HEK293 (cell line): ENCODE data around the gene POMT2.

Experiments
- CTCF ChIA-PET: fragments of 350-600 bp; formaldehyde crosslinking; extraction: SDS; loops from one replicate; lab custom pipeline; 2021; ENCODE audit warnings: antibody characterized with exemption; lab: Yijun Ruan, JAX
- POLR2A ChIA-PET: fragments of 300-600 bp; formaldehyde crosslinking; extraction: SDS; loops from one replicate; lab custom pipeline; 2020; ENCODE audit warnings: antibody characterized with exemption, inconsistent platforms; lab: Yijun Ruan, JAX
- H3K27ac ChIP-seq: fragments of 200-500 bp; sonication (Bioruptor generic); 2 replicates; pipeline ENCODE4 v1.5.1; 2014; ENCODE audit warnings: low read depth, low read length, control low read depth, inconsistent platforms; ENCODE audit errors: extremely low read depth
- H3K36me3 ChIP-seq, 2 experiments: fragments of 200-500 bp in 1 of 2; sonication (Bioruptor generic) in 1 of 2; 1 replicate in 1 of 2; 2 replicates in 1 of 2; pipeline ENCODE4 v1.5.1; 2014 to 2017; ENCODE audit warnings: inconsistent platforms in 2 of 2, low read length in 2 of 2; ENCODE audit not compliant: control insufficient read depth in 2 of 2, insufficient read depth in 1 of 2
- H3K4me1 ChIP-seq: fragments of 200-500 bp; sonication (Bioruptor generic); 2 replicates; pipeline ENCODE4 v1.5.1; 2014; ENCODE audit warnings: mild to moderate bottlenecking, low read length, inconsistent platforms; ENCODE audit not compliant: control insufficient read depth, insufficient read depth
- H3K4me3 ChIP-seq: 2 replicates; pipeline ENCODE4 v1.5.1; 2011; ENCODE audit warnings: low read depth, mild to moderate bottlenecking, control low read depth, low read length, moderate library complexity
- H3K9me3 ChIP-seq: fragments of 200-500 bp; sonication (Bioruptor generic); 2 replicates; pipeline ENCODE4 v1.5.1; 2014; ENCODE audit warnings: low read depth, low read length, inconsistent platforms; ENCODE audit not compliant: control insufficient read depth, insufficient read depth
- KLF16 ChIP-seq: fragments of 450-650 bp; formaldehyde crosslinking; IDR thresholded peaks from 2 replicates; pipeline ENCODE4 v1.5.1; 2017; ENCODE audit warnings: missing biosample characterization, missing genetic modification characterization
- SCRT2 ChIP-seq: fragments of 450-650 bp; formaldehyde crosslinking; IDR thresholded peaks from 2 replicates; pipeline ENCODE4 v1.5.1; 2016; ENCODE audit warnings: missing biosample characterization, missing genetic modification characterization
- ZFHX2 ChIP-seq: fragments of 450-650 bp; formaldehyde crosslinking; conservative IDR thresholded peaks from 2 replicates; pipeline ENCODE4 v1.5.1; 2016; ENCODE audit warnings: missing biosample characterization, missing genetic modification characterization
- ZIC2 ChIP-seq: fragments of 450-650 bp; formaldehyde crosslinking; IDR thresholded peaks from 2 replicates; pipeline ENCODE4 v1.5.1; 2016; ENCODE audit warnings: missing biosample characterization, missing genetic modification characterization
- ZNF169 ChIP-seq: fragments of 450-650 bp; formaldehyde crosslinking; IDR thresholded peaks from 2 replicates; pipeline ENCODE4 v1.5.1; 2016; ENCODE audit warnings: missing biosample characterization, missing genetic modification characterization
- ZNF202 ChIP-seq: fragments of 450-650 bp; formaldehyde crosslinking; IDR thresholded peaks from 2 replicates; pipeline ENCODE4 v1.5.1; 2016; ENCODE audit warnings: missing biosample characterization, missing genetic modification characterization, borderline replicate concordance
- ZNF335 ChIP-seq: fragments of 450-650 bp; formaldehyde crosslinking; conservative IDR thresholded peaks from 2 replicates; pipeline ENCODE4 v1.5.1; 2016; ENCODE audit warnings: missing biosample characterization, missing genetic modification characterization
- ZNF558 ChIP-seq: fragments of 450-650 bp; formaldehyde crosslinking; IDR thresholded peaks from 2 replicates; pipeline ENCODE4 v1.5.1; 2016; ENCODE audit warnings: missing biosample characterization, missing genetic modification characterization
- ZNF561 ChIP-seq: fragments of 450-650 bp; IDR thresholded peaks from 2 replicates; pipeline ENCODE4 v1.5.1; 2018; ENCODE audit warnings: missing biosample characterization, missing genetic modification characterization, borderline replicate concordance
- ZNF623 ChIP-seq: fragments of 450-650 bp; formaldehyde crosslinking; IDR thresholded peaks from 2 replicates; pipeline ENCODE4 v1.5.1; 2016; ENCODE audit warnings: missing biosample characterization, missing genetic modification characterization
- ZNF654 ChIP-seq: fragments of 450-650 bp; formaldehyde crosslinking; IDR thresholded peaks from 2 replicates; pipeline ENCODE4 v1.5.1; 2016; ENCODE audit warnings: low read depth, missing biosample characterization, missing genetic modification characterization
- ZNF837 ChIP-seq: fragments of 450-650 bp; formaldehyde crosslinking; IDR thresholded peaks from 2 replicates; pipeline ENCODE4 v1.5.1; 2016; ENCODE audit warnings: missing biosample characterization, missing genetic modification characterization
- ZNF843 ChIP-seq: fragments of 450-650 bp; formaldehyde crosslinking; IDR thresholded peaks from 2 replicates; pipeline ENCODE4 v1.5.1; 2016; ENCODE audit warnings: missing biosample characterization, missing genetic modification characterization
- ZSCAN30 ChIP-seq: fragments of 450-650 bp; IDR thresholded peaks from 2 replicates; pipeline ENCODE4 v1.5.1; 2018; ENCODE audit warnings: missing biosample characterization, mild to moderate bottlenecking, missing genetic modification characterization, moderate library complexity
- TF ChIP-seq, protein P1 (sequence below): fragments of 450-650 bp; IDR thresholded peaks from 2 replicates; pipeline ENCODE4 v1.5.1; 2018; ENCODE audit warnings: missing biosample characterization, missing genetic modification characterization
- TF ChIP-seq, protein P2 (sequence below): fragments of 450-650 bp; IDR thresholded peaks from 2 replicates; pipeline ENCODE4 v1.5.1; 2018; ENCODE audit warnings: missing biosample characterization, mild to moderate bottlenecking, missing genetic modification characterization
- TF ChIP-seq, protein P3 (sequence below): fragments of 450-650 bp; formaldehyde crosslinking; IDR thresholded peaks from 2 replicates; pipeline ENCODE4 v1.5.1; 2016; ENCODE audit warnings: missing biosample characterization, missing genetic modification characterization
- TF ChIP-seq, protein P4 (sequence below): IDR thresholded peaks from 2 replicates; pipeline ENCODE4 v1.6.1; 2011; ENCODE audit warnings: mild to moderate bottlenecking, low read depth, low read length, borderline replicate concordance
- TF ChIP-seq, protein P5 (sequence below): fragments of 450-650 bp; formaldehyde crosslinking; IDR thresholded peaks from 2 replicates; pipeline ENCODE4 v1.5.1; 2017; ENCODE audit warnings: missing biosample characterization, missing genetic modification characterization

POMT2 gene

DNA sequence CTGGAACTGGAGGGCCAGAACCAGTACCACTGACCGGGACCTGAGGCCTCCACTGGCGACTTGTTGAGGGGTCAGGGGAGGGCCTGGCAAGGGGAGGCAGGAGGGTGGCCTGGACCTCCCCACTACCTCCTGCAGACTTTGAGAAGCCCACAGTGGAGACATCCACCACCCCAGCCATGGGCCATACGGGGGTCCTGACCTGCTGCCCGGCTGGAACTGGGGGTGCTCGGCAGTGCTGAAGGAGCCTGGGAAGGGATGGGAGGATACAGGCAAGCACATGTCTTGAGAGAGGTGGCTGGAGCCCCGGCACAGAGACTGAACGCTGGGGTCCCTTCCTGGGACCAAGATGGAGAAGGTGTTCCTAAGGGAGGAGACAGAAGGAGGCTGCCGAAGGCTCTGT lies 64.0 kb downstream of the POMT2 start:
- POLR2A ChIA-PET, result no interaction called here
- no peak for TF ChIP-seq ZNF654 (tag by site-specific recombination)
- TF ChIP-seq ZNF558 (tag by site-specific recombination), result no peak
- TF ChIP-seq, protein P1, sequence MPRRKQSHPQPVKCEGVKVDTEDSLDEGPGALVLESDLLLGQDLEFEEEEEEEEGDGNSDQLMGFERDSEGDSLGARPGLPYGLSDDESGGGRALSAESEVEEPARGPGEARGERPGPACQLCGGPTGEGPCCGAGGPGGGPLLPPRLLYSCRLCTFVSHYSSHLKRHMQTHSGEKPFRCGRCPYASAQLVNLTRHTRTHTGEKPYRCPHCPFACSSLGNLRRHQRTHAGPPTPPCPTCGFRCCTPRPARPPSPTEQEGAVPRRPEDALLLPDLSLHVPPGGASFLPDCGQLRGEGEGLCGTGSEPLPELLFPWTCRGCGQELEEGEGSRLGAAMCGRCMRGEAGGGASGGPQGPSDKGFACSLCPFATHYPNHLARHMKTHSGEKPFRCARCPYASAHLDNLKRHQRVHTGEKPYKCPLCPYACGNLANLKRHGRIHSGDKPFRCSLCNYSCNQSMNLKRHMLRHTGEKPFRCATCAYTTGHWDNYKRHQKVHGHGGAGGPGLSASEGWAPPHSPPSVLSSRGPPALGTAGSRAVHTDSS (tag by site-specific recombination), result no peak
- Histone ChIP-seq H3K4me1 (no peaks in the 10 kb centered on the region), H3K27ac (no peak overlapping the region), H3K9me3 (no peaks in the 10 kb centered on the region), H3K4me3 (no peak overlapping the region), H3K36me3 (peaks cover 0 to 3% of the 10 kb centered on the region in 2 experiments; a peak in 1 of 3 replicates)
- CTCF ChIA-PET, result no interaction called here

DNA sequence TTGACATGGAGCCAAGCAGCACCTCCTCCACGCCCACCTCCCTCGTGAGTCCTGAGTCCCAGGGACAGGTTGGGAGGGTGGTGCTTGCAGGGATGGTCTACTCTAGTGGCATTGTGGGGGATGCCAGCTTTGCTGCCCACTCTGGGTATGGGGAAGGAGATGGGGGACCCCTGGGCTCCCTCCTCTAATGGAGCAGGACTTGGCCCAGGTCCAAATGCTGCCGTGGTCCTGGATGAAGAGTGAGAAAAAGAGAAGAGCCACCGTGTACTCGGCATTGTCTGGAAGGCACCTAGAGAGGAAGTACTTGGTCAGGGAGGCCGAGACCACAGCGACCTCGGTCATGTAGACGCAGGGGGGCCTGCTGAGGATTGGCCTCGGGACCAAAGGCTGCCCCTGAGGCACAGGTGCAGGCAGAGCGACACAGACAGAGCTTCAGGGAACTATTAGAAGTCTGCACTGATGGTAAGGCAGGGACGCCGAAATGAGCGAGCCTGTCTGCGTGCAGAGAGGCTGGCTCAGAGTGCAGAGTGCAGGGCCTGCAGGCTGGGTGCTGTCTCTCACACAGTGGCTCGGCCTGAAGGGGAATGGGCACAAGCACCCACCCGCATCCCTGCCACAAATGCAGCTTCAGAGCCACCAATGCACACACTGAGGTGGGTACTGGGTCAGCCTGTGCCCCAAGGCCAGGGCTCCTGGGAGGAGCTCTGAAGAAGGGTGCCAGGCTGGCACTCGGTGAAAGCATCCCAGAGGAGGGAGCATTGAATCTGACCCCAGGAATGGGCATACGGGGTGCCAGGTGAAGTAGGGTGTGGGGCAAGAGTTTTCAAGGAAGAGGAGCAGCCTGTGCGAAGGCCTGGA lies 67.1 kb downstream of the POMT2 start:
- TF ChIP-seq ZSCAN30, result no peak
- 0 out of 2 replicates have a peak, but pooled peaks have one; percentile 16 for TF ChIP-seq ZFHX2 (tag by site-specific recombination)
- ChIA-PET POLR2A (no interaction called here), CTCF (interaction anchor here (0.5 to 0.6 kb wide), 2 partner anchors 47 to 138 kb away, joined by 3 read pairs; no protein-coding TSS in a partner anchor)
- Histone ChIP-seq H3K36me3 (peaks cover 0 to 12% of the 10 kb centered on the region in 2 experiments; a peak in 1 of 3 replicates), H3K4me3 (no peak overlapping the region), H3K27ac (no peak overlapping the region), H3K4me1 (no peaks in the 10 kb centered on the region), H3K9me3 (no peaks in the 10 kb centered on the region)

DNA sequence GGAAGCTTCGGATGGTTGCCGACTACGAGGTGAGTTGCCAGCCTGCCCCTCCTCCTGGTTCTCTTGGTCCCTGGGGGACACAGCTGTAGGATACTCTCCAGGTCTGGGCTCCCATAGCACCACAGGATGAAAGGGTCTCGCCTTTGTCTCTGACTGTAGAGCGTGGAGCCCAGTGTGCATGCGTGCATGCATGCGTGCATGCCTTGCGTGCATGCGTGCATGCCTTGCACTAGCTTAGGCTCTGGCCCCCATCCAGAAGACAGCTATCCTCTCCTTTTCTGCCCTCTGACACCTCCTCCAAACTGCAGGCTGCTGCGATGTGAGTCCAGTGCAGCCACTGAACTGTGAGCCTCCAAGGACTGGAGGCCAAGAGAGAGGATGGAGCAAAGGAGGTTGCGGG lies 68.8 kb downstream of the POMT2 start:
- H3K9me3 ChIP-seq, result no peaks in the 10 kb centered on the region
- H3K4me3 ChIP-seq, result no peak overlapping the region
- ChIA-PET CTCF (no interaction called here), POLR2A (no interaction called here)
- TF ChIP-seq KLF16 (tag by site-specific recombination) (no peak), ZNF843 (tag by site-specific recombination) (no peak), ZNF623 (tag by site-specific recombination) (no peak), ZNF561 (tag by site-specific recombination) (no peak)
- TF ChIP-seq, protein P2, sequence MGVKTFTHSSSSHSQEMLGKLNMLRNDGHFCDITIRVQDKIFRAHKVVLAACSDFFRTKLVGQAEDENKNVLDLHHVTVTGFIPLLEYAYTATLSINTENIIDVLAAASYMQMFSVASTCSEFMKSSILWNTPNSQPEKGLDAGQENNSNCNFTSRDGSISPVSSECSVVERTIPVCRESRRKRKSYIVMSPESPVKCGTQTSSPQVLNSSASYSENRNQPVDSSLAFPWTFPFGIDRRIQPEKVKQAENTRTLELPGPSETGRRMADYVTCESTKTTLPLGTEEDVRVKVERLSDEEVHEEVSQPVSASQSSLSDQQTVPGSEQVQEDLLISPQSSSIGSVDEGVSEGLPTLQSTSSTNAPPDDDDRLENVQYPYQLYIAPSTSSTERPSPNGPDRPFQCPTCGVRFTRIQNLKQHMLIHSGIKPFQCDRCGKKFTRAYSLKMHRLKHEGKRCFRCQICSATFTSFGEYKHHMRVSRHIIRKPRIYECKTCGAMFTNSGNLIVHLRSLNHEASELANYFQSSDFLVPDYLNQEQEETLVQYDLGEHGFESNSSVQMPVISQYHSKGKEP (tag by site-specific recombination), result peak; percentile 83; the same call in 1 of the 2 replicates
- no peak overlapping the region for H3K27ac ChIP-seq
- H3K4me1 ChIP-seq, result no peaks in the 10 kb centered on the region
- H3K36me3 ChIP-seq, result peaks cover 0 to 14% of the 10 kb centered on the region in 2 experiments; a peak in 1 of 3 replicates

DNA sequence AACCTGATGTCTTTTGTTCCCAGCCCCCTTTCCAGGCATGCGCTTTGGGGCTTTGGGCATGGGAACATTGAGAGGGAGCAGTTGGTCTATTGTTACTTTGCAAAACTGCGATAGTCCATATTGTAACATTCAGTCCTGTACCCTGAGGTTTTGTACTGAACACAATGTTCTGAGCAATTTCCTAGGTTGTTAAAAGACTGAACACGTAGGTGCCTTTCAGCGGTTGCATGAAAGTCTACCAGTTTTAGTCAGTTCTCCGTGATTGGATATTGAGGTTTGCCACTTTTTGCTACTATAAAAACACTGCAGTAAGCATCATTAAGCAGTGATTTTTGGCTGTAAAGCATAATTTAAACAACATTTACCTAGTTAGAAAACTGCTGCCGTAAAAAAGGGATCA lies 69.8 kb downstream of the POMT2 start:
- TF ChIP-seq ZIC2 (tag by site-specific recombination) (no peak), ZNF837 (tag by site-specific recombination) (no peak), SCRT2 (tag by site-specific recombination) (no peak), ZNF202 (no peak), ZNF335 (no peak), ZNF169 (tag by site-specific recombination) (no peak)
- TF ChIP-seq, protein P3, sequence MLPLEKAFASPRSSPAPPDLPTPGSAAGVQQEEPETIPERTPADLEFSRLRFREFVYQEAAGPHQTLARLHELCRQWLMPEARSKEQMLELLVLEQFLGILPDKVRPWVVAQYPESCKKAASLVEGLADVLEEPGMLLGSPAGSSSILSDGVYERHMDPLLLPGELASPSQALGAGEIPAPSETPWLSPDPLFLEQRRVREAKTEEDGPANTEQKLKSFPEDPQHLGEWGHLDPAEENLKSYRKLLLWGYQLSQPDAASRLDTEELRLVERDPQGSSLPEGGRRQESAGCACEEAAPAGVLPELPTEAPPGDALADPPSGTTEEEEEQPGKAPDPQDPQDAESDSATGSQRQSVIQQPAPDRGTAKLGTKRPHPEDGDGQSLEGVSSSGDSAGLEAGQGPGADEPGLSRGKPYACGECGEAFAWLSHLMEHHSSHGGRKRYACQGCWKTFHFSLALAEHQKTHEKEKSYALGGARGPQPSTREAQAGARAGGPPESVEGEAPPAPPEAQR (tag by site-specific recombination), result no peak
- TF ChIP-seq, protein P4, sequence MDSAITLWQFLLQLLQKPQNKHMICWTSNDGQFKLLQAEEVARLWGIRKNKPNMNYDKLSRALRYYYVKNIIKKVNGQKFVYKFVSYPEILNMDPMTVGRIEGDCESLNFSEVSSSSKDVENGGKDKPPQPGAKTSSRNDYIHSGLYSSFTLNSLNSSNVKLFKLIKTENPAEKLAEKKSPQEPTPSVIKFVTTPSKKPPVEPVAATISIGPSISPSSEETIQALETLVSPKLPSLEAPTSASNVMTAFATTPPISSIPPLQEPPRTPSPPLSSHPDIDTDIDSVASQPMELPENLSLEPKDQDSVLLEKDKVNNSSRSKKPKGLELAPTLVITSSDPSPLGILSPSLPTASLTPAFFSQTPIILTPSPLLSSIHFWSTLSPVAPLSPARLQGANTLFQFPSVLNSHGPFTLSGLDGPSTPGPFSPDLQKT, result no peak
- TF ChIP-seq, protein P5, sequence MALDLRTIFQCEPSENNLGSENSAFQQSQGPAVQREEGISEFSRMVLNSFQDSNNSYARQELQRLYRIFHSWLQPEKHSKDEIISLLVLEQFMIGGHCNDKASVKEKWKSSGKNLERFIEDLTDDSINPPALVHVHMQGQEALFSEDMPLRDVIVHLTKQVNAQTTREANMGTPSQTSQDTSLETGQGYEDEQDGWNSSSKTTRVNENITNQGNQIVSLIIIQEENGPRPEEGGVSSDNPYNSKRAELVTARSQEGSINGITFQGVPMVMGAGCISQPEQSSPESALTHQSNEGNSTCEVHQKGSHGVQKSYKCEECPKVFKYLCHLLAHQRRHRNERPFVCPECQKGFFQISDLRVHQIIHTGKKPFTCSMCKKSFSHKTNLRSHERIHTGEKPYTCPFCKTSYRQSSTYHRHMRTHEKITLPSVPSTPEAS (tag by site-specific recombination), result no peak
- TF ChIP-seq, all 188 proteins: peak for 0
- ChIA-PET POLR2A (no interaction called here), CTCF (interaction anchor here (1.6 kb wide), 1 partner anchor 12 kb away, joined by 4 read pairs; no protein-coding TSS in a partner anchor)
- Histone ChIP-seq H3K36me3 (peaks cover 0 to 19% of the 10 kb centered on the region in 2 experiments; a peak in 1 of 3 replicates), H3K4me3 (no peak overlapping the region), H3K4me1 (no peaks in the 10 kb centered on the region), H3K9me3 (no peaks in the 10 kb centered on the region), H3K27ac (no peak overlapping the region)
